A549 (cell line): ENCODE results near the gene MESP2.

Source experiments
- BHLHE40 ChIP-seq: IDR thresholded peaks from 2 replicates; pipeline ENCODE4 v1.6.1; 2012; ENCODE audit warnings: low read depth, low read length, inconsistent platforms
- CEBPB ChIP-seq, 2 experiments: fragments of >200 bp in 1 of 2; sonication (Bioruptor Twin) in 1 of 2; formaldehyde crosslinking in 1 of 2; IDR thresholded peaks; 2 replicates each; pipeline ENCODE4 v1.6.1; 2012 to 2016
- CTCF ChIP-seq: fragments of >200 bp; sonication (Bioruptor Twin); formaldehyde crosslinking; IDR thresholded peaks from 3 replicates; pipeline ENCODE4 v1.5.1; 2016
- EHMT2 ChIP-seq: fragments of 200-600 bp; sonication (generic); IDR thresholded peaks from 2 replicates; pipeline ENCODE4 v1.6.1; 2016; ENCODE audit warnings: antibody characterized with exemption, low read depth, mild to moderate bottlenecking, moderate library complexity
- JUNB ChIP-seq: fragments of >200 bp; sonication (Bioruptor Twin); formaldehyde crosslinking; IDR thresholded peaks from 2 replicates; pipeline ENCODE4 v1.6.1; 2016
- KDM1A ChIP-seq: fragments of 200-600 bp; sonication (generic); IDR thresholded peaks from 2 replicates; pipeline ENCODE4 v1.6.1; 2016; ENCODE audit warnings: low read depth, mild to moderate bottlenecking
- MAFK ChIP-seq: fragments of 450-650 bp; IDR thresholded peaks from 2 replicates; pipeline ENCODE4 v1.6.1; 2014; ENCODE audit not compliant: partially characterized antibody
- MYC ChIP-seq: IDR thresholded peaks from 2 replicates; pipeline ENCODE4 v1.6.1; 2012; ENCODE audit warnings: mild to moderate bottlenecking, inconsistent platforms, low read length, improper control_type of control experiment, borderline replicate concordance

- TF ChIP-seq JUNB (no peak), CTCF (no peak), EHMT2 (no peak), CEBPB (IDR thresholded peaks at IDR 0.05) (no peak), KDM1A (no peak), MYC (no peak), BHLHE40 (no peak), MAFK (no peak)
Observed at GRCh38 chr15:89823836-89824606, 47.9 kb downstream of the MESP2 start.
